K562 treated with DMSO at 1 percent for 12 hours (cell line): ENCODE results near the gene IFT74. TPM values are rescaled to one million over a fixed set of nuclear protein-coding genes. Genes with fewer than 3 reads are reported as not detected.

ENCODE experiments used
- total RNA-seq: library from RNA; unstranded; fragments of 300-600 nt; gene quantifications from 2 replicates; pipeline ENCODE4 v1.2.3, GENCODE V29; 2022; ENCODE audit not compliant: insufficient read depth

Gene IFT74
- total RNA-seq, result 2.0 and 5.6 TPM in 2 replicates

GRCh38 chr9:26955921-26956859, at the start of gene IFT74:
TSS of gene IFT74 (plus strand) at chr9:26956412. CDS start at chr9:26961968, 5,556 bp downstream.

DNA sequence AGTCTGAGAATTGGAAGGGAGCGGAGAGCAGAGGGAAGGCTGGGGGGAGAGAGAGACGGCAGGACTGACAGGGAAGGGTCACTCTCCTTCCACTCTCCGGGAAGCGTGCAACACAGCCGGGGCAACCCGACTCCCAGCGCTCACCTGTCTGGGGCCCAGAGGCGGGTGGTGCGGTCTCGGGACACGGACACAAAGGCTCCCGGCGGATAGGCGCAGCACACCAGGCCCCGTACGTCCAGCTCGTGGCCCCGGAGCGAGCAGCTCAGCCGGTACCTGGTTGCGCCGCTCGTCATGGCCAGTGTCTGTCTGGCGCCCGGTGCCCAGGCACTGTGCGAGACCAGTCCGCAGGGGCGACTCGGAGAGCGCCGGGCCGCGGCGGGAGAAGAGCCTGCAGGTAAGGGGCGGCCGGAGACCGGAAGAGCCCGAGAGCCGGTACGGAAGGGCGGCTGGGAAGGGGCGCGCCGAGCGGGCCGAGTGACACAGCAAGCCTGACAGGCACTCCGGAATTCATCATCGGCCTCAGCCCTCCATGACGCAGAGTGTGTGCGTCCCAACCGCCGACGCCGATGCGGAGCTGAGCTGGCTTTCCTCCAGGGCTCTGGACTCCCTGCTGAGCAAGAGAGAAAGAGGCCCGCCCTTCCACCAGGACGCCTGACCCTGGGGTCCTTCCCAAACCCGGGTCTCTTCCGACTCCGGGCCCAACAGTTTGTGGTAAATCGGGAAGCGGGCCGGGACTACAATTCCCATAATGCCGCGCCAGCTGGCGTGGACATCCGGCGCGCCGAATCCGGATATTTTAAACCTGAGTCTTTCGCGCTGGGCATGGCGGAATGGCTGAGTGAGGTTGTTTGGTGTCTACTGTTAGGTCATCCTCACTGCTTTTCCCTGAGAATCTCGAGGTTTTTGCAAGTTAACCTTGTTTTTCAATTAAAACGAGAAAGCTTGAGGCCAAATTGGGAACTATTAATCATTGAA, 9.2 kb upstream of the IFT74 start, which contains the start of gene PLAA:
PLAA (minus strand) TSS at position 490 of the 975 bp plus-strand sequence; CDS start at position 293, 197 bp downstream.

DNA sequence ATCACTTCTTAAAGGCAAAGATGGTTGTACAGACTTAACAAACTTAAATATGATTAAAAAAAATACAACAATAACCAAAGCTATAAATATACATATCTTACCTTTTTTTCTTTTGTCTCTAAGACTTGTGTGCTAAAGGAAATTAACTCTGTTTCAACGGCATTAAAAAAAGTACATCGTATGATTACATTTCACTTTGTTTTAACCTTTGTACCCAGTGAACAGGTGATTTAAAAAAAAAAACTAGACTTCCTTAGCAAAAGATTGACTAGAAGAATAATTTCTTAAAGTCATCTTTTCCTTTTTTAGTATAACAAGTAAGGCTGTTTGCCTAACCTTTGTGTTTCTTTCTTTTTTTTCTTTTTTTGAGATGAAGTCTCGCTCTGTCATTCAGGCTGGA, 49.3 kb downstream of the IFT74 start, which contains the start of gene LRRC19:
LRRC19 (minus strand) TSS at position 182 of the 400 bp plus-strand sequence. CDS start 5,978 bp downstream, outside the sequence.

GRCh38 chr9:27108981-27109541, 152.8 kb downstream of the IFT74 start, which contains the start of gene TEK:
TSS of gene TEK (plus strand) at chr9:27109225. CDS start at chr9:27109591, 366 bp downstream.

Other genes starting within 250 kb of the IFT74 start
- gene CAAP1, start 63.6 kb upstream of the IFT74 start, total RNA-seq, result 4.4 and 10.2 TPM in 2 replicates
- gene PLAA, start 9.2 kb upstream of the IFT74 start, total RNA-seq, result 4.1 and 14.9 TPM in 2 replicates
- gene LRRC19, start 49.3 kb downstream of the IFT74 start, total RNA-seq, result not detected in 2 replicates
- not detected in 2 replicates for gene TEK, start 152.8 kb downstream of the IFT74 start, total RNA-seq